GM23338 (cell line): ENCODE results near the gene APOBEC3F. TPM values are rescaled to one million over a fixed set of nuclear protein-coding genes. Genes with fewer than 3 reads are reported as not detected.

Experiments
- ATAC-seq: fragments of 200-7000 bp; cut with Tn5 transposase; 3 replicates; pipeline ENCODE4 v1.9.1; 2020
- DNase-seq: peaks from one replicate; pipeline ENCODE4 v3.0.0-alpha.2; 2015; ENCODE audit warnings: low spot score
- H2AFZ ChIP-seq: fragments of 200-600 bp; sonication (generic); 2 replicates; pipeline ENCODE4 v1.8.0; 2016; ENCODE audit warnings: antibody characterized with exemption, mild to moderate bottlenecking, moderate library complexity
- H3F3A ChIP-seq: fragments of 200-600 bp; sonication (generic); replicated peaks from 2 replicates; pipeline ENCODE4 v1.8.0; 2017; ENCODE audit warnings: antibody characterized with exemption, mixed run types, low read depth
- H3K27ac ChIP-seq: fragments of 200-600 bp; sonication (generic); 2 replicates; pipeline ENCODE4 v1.6.1; 2016; ENCODE audit warnings: low read depth
- H3K27me3 ChIP-seq: fragments of 200-600 bp; sonication (generic); 2 replicates; pipeline ENCODE4 v1.8.0; 2016; ENCODE audit warnings: mild to moderate bottlenecking, mixed run types, moderate library complexity; ENCODE audit not compliant: insufficient read depth
- H3K36me3 ChIP-seq: fragments of 200-600 bp; sonication (generic); 2 replicates; pipeline ENCODE4 v1.8.0; 2016; ENCODE audit warnings: mild to moderate bottlenecking; ENCODE audit not compliant: insufficient read depth
- H3K4me1 ChIP-seq: fragments of 200-600 bp; sonication (generic); 2 replicates; pipeline ENCODE4 v1.8.0; 2016; ENCODE audit warnings: mild to moderate bottlenecking, moderate library complexity; ENCODE audit not compliant: insufficient read depth
- H3K4me2 ChIP-seq: fragments of 200-600 bp; sonication (generic); 2 replicates; pipeline ENCODE4 v1.7.1; 2017; ENCODE audit warnings: mixed run types
- H3K4me3 ChIP-seq: fragments of 200-600 bp; sonication (generic); 2 replicates; pipeline ENCODE4 v1.6.1; 2016; ENCODE audit warnings: mixed run types
- H3K79me2 ChIP-seq: fragments of 200-600 bp; sonication (generic); replicated peaks from 2 replicates; pipeline ENCODE4 v1.8.0; 2017; ENCODE audit warnings: mild to moderate bottlenecking; ENCODE audit not compliant: insufficient read depth
- H3K9me2 ChIP-seq: fragments of 200-600 bp; sonication (generic); 2 replicates; pipeline ENCODE4 v1.8.0; 2017; ENCODE audit not compliant: insufficient read depth
- H4K20me1 ChIP-seq: fragments of 200-600 bp; sonication (generic); replicated peaks from 2 replicates; pipeline ENCODE4 v1.8.0; 2017; ENCODE audit warnings: mild to moderate bottlenecking; ENCODE audit not compliant: insufficient read depth
- H3K27ac Mint-ChIP-seq: 2 replicates; pipeline ENCODE4 v1.8.0; 2020; ENCODE audit warnings: inconsistent platforms, mild to moderate bottlenecking, moderate library complexity, mixed read lengths
- H3K27me3 Mint-ChIP-seq: 3 replicates; pipeline ENCODE4 v1.8.0; 2022; ENCODE audit warnings: low read depth, mild to moderate bottlenecking, moderate library complexity, mixed read lengths, inconsistent platforms; ENCODE audit not compliant: insufficient read depth, poor library complexity
- H3K36me3 Mint-ChIP-seq: 3 replicates; pipeline ENCODE4 v1.8.0; 2021; ENCODE audit warnings: low read depth, mild to moderate bottlenecking, inconsistent platforms, moderate library complexity, mixed read lengths
- H3K4me1 Mint-ChIP-seq: 3 replicates; pipeline ENCODE4 v1.8.0; 2020; ENCODE audit warnings: mild to moderate bottlenecking, inconsistent platforms, mixed read lengths
- H3K4me3 Mint-ChIP-seq: 3 replicates; pipeline ENCODE4 v1.8.0; 2021; ENCODE audit warnings: moderate library complexity, mild to moderate bottlenecking, inconsistent platforms, mixed read lengths
- H3K9me3 Mint-ChIP-seq: 3 replicates; pipeline ENCODE4 v1.8.0; 2020; ENCODE audit warnings: moderate library complexity, mild to moderate bottlenecking, inconsistent platforms, mixed read lengths
- CREB1 ChIP-seq: fragments of 250-450 bp; sonication (Bioruptor Pico); IDR thresholded peaks from 2 replicates; pipeline ENCODE4 v1.5.0; 2020; ENCODE audit warnings: low read depth, mild to moderate bottlenecking, moderate library complexity
- EZH2 ChIP-seq: fragments of 200-600 bp; sonication (generic); IDR thresholded peaks from one replicate; pipeline ENCODE4 v1.8.0; 2017; ENCODE audit warnings: antibody characterized with exemption, mild to moderate bottlenecking, low read depth; ENCODE audit not compliant: unreplicated experiment
- EZH2phosphoT487 ChIP-seq: fragments of 200-600 bp; sonication (generic); IDR thresholded peaks from one replicate; pipeline ENCODE4 v1.8.1; 2018; ENCODE audit warnings: antibody characterized with exemption; ENCODE audit not compliant: unreplicated experiment
- JUNB ChIP-seq: IDR thresholded peaks from one replicate; pipeline ENCODE4 v1.6.1; 2016; ENCODE audit warnings: antibody characterized with exemption; ENCODE audit not compliant: unreplicated experiment
- NANOG ChIP-seq: IDR thresholded peaks from 2 replicates; pipeline ENCODE4 v1.6.1; 2016; ENCODE audit warnings: antibody characterized with exemption, borderline replicate concordance
- POLR2AphosphoS5 ChIP-seq: IDR thresholded peaks from 2 replicates; pipeline ENCODE4 v1.6.1; 2016; ENCODE audit warnings: antibody characterized with exemption, low read depth
- STAT1 ChIP-seq: IDR thresholded peaks from one replicate; pipeline ENCODE4 v1.6.1; 2016; ENCODE audit warnings: antibody characterized with exemption; ENCODE audit not compliant: unreplicated experiment
- ZNF114 ChIP-seq: fragments of 250-450 bp; sonication (Bioruptor Pico); IDR thresholded peaks from 2 replicates; pipeline ENCODE4 v1.5.0; 2020; ENCODE audit warnings: mild to moderate bottlenecking, moderate library complexity
- polyA plus RNA-seq: library from polyadenylated mRNA; unstranded; fragments of >200 nt; fragmentation: Nextera tagmentation; extraction: Ambion mirVana; gene quantifications from 2 replicates; pipeline ENCODE4 v1.2.1, GENCODE V29; 2016
- total RNA-seq: library from RNA; depleted of rRNA; stranded (reverse); fragments of >200 nt; shearing (Covaris generic); gene quantifications from 2 replicates; pipeline ENCODE4 v1.2.3, GENCODE V29; 2014
- TF ChIP-seq, protein P1 (sequence below): IDR thresholded peaks from one replicate; pipeline ENCODE4 v1.6.1; 2018; ENCODE audit warnings: antibody characterized with exemption; ENCODE audit not compliant: unreplicated experiment
- TF ChIP-seq, protein P2 (sequence below), 2 experiments: fragments of 200-600 bp in 1 of 2; sonication (generic) in 1 of 2; conservative IDR thresholded peaks; 2 replicates each; pipeline versions ENCODE4 v1.5.1 to v1.6.1; 2016 to 2017; ENCODE audit warnings: antibody characterized with exemption in 2 of 2, low read depth in 2 of 2, mild to moderate bottlenecking in 2 of 2, moderate library complexity in 1 of 2
- TF ChIP-seq, protein P3 (sequence below): fragments of 250-450 bp; sonication (Bioruptor Pico); IDR thresholded peaks from 2 replicates; pipeline ENCODE4 v1.5.0; 2020; ENCODE audit warnings: mild to moderate bottlenecking, moderate library complexity
- TF ChIP-seq, protein P4 (sequence below): IDR thresholded peaks from 2 replicates; pipeline ENCODE4 v1.6.1; 2016; ENCODE audit warnings: antibody characterized with exemption

APOBEC3F gene
- total and polyA plus RNA-seq, 2 experiments from 2014 or later = 3.4 TPM

DNA sequence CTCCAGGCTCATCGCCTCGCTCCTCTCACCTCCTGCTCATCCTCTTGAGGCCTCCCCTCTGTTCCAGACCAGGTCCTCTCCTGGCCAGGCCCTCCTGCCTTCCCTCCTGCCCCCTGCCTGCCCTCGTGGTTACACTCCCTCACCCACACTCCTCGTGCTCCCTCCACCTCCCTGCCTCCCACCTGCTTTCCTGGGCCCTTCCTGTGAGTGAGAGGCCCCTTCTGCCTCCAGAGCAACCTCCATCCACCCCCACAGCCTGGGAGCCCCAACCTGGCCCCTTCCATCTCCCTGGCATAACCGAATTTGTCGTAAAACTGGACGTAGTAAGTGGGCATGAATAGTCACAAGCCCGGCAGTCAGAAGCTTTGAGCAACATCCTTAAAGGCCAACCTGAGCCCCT lies 40.9 kb downstream of the APOBEC3F start (continued):
- TF ChIP-seq, protein P1, sequence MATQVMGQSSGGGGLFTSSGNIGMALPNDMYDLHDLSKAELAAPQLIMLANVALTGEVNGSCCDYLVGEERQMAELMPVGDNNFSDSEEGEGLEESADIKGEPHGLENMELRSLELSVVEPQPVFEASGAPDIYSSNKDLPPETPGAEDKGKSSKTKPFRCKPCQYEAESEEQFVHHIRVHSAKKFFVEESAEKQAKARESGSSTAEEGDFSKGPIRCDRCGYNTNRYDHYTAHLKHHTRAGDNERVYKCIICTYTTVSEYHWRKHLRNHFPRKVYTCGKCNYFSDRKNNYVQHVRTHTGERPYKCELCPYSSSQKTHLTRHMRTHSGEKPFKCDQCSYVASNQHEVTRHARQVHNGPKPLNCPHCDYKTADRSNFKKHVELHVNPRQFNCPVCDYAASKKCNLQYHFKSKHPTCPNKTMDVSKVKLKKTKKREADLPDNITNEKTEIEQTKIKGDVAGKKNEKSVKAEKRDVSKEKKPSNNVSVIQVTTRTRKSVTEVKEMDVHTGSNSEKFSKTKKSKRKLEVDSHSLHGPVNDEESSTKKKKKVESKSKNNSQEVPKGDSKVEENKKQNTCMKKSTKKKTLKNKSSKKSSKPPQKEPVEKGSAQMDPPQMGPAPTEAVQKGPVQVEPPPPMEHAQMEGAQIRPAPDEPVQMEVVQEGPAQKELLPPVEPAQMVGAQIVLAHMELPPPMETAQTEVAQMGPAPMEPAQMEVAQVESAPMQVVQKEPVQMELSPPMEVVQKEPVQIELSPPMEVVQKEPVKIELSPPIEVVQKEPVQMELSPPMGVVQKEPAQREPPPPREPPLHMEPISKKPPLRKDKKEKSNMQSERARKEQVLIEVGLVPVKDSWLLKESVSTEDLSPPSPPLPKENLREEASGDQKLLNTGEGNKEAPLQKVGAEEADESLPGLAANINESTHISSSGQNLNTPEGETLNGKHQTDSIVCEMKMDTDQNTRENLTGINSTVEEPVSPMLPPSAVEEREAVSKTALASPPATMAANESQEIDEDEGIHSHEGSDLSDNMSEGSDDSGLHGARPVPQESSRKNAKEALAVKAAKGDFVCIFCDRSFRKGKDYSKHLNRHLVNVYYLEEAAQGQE = no peak
- TF ChIP-seq, protein P2, sequence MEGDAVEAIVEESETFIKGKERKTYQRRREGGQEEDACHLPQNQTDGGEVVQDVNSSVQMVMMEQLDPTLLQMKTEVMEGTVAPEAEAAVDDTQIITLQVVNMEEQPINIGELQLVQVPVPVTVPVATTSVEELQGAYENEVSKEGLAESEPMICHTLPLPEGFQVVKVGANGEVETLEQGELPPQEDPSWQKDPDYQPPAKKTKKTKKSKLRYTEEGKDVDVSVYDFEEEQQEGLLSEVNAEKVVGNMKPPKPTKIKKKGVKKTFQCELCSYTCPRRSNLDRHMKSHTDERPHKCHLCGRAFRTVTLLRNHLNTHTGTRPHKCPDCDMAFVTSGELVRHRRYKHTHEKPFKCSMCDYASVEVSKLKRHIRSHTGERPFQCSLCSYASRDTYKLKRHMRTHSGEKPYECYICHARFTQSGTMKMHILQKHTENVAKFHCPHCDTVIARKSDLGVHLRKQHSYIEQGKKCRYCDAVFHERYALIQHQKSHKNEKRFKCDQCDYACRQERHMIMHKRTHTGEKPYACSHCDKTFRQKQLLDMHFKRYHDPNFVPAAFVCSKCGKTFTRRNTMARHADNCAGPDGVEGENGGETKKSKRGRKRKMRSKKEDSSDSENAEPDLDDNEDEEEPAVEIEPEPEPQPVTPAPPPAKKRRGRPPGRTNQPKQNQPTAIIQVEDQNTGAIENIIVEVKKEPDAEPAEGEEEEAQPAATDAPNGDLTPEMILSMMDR (conservative IDR thresholded peaks at IDR 0.05; ENCODE audit: low read depth in 2 of 2) = no peak
- TF ChIP-seq NANOG (no peak), CREB1 (CRISPR knock-in tag) (no peak), ZNF114 (no peak), JUNB (no peak), EZH2 (no peak)

DNA sequence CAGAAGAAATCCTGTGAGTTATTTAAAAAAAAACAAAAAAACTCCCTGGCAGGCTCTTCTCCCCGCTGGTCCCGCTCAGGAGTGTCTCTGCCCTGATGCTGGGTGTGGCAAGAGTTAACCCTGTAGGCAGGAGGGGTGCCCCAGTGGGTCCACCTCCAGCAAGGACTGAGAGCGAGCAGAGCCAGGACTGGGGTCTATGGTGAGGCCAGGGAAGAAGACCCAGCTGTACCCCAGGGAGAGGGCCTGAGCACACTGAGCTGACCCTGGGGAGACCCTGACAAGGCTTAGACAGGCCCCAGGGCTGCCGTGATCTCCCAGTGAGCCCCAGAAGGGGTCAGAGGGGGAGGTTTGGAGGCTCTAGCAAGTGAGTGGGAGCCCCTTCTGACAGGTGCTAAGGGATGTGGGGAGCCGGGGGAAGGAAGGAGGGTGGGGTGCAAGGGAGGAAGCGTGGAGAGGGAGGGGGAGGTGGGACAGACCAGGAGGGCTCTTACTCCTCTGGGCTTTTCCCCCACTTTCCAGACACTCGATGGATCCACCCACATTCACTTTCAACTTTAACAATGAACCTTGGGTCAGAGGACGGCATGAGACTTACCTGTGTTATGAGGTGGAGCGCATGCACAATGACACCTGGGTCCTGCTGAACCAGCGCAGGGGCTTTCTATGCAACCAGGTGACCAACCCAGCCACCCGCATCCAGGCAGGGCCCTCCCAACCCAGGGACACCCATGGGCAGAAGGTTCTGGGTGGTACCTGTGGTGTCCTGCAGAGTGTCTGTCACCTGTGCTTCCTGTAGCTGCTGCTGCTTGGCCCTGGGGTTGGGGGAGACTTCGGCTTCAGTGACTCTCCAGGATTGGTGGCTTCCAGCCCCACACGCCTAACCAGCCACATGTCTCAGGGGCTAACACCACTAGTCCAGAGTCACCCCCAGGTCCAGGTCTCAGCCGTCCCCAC lies 42.8 kb downstream of the APOBEC3F start:
- H3K36me3 ChIP-seq = no peaks in the 10 kb centered on the region
- no peaks in the 10 kb centered on the region for H3K27me3 ChIP-seq
- peaks cover 5% of the 10 kb centered on the region for H3K4me1 ChIP-seq
- no peak overlapping the region for H3K4me3 ChIP-seq
- no peaks in the 10 kb centered on the region for H3K79me2 ChIP-seq
- H3K27ac ChIP-seq = no peak overlapping the region
- Mint-ChIP-seq H3K27me3 (peaks cover 10% of the 10 kb centered on the region), H3K4me1 (peaks cover 22% of the 10 kb centered on the region), H3K4me3 (no peak overlapping the region), H3K9me3 (no peaks in the 10 kb centered on the region), H3K27ac (no peak overlapping the region), H3K36me3 (no peaks in the 10 kb centered on the region)
- DNase-seq = no peak
- no peak overlapping the region for H3K4me2 ChIP-seq
- no peaks in the 10 kb centered on the region for H4K20me1 ChIP-seq
- no peak overlapping the region for H2AFZ ChIP-seq
- no peaks in the 10 kb centered on the region for H3K9me2 ChIP-seq
- no peak for ATAC-seq
- H3F3A ChIP-seq = 0 out of 2 replicates have a peak, but pooled peaks cover under 1% of the 10 kb centered on the region
- TF ChIP-seq STAT1 = no peak
- no peak for TF ChIP-seq JUNB
- TF ChIP-seq EZH2phosphoT487 = no peak
- no peak for TF ChIP-seq ZNF114
- TF ChIP-seq, protein P3, sequence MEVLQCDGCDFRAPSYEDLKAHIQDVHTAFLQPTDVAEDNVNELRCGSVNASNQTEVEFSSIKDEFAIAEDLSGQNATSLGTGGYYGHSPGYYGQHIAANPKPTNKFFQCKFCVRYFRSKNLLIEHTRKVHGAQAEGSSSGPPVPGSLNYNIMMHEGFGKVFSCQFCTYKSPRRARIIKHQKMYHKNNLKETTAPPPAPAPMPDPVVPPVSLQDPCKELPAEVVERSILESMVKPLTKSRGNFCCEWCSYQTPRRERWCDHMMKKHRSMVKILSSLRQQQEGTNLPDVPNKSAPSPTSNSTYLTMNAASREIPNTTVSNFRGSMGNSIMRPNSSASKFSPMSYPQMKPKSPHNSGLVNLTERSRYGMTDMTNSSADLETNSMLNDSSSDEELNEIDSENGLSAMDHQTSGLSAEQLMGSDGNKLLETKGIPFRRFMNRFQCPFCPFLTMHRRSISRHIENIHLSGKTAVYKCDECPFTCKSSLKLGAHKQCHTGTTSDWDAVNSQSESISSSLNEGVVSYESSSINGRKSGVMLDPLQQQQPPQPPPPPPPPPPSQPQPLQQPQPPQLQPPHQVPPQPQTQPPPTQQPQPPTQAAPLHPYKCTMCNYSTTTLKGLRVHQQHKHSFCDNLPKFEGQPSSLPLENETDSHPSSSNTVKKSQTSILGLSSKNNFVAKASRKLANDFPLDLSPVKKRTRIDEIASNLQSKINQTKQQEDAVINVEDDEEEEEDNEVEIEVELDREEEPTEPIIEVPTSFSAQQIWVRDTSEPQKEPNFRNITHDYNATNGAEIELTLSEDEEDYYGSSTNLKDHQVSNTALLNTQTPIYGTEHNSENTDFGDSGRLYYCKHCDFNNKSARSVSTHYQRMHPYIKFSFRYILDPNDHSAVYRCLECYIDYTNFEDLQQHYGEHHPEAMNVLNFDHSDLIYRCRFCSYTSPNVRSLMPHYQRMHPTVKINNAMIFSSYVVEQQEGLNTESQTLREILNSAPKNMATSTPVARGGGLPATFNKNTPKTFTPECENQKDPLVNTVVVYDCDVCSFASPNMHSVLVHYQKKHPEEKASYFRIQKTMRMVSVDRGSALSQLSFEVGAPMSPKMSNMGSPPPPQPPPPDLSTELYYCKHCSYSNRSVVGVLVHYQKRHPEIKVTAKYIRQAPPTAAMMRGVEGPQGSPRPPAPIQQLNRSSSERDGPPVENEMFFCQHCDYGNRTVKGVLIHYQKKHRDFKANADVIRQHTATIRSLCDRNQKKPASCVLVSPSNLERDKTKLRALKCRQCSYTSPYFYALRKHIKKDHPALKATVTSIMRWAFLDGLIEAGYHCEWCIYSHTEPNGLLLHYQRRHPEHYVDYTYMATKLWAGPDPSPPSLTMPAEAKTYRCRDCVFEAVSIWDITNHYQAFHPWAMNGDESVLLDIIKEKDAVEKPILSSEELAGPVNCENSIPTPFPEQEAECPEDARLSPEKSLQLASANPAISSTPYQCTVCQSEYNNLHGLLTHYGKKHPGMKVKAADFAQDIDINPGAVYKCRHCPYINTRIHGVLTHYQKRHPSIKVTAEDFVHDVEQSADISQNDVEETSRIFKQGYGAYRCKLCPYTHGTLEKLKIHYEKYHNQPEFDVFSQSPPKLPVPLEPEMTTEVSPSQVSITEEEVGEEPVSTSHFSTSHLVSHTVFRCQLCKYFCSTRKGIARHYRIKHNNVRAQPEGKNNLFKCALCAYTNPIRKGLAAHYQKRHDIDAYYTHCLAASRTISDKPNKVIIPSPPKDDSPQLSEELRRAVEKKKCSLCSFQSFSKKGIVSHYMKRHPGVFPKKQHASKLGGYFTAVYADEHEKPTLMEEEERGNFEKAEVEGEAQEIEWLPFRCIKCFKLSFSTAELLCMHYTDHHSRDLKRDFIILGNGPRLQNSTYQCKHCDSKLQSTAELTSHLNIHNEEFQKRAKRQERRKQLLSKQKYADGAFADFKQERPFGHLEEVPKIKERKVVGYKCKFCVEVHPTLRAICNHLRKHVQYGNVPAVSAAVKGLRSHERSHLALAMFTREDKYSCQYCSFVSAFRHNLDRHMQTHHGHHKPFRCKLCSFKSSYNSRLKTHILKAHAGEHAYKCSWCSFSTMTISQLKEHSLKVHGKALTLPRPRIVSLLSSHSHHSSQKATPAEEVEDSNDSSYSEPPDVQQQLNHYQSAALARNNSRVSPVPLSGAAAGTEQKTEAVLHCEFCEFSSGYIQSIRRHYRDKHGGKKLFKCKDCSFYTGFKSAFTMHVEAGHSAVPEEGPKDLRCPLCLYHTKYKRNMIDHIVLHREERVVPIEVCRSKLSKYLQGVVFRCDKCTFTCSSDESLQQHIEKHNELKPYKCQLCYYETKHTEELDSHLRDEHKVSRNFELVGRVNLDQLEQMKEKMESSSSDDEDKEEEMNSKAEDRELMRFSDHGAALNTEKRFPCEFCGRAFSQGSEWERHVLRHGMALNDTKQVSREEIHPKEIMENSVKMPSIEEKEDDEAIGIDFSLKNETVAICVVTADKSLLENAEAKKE = no peak
- TF ChIP-seq, protein P4, sequence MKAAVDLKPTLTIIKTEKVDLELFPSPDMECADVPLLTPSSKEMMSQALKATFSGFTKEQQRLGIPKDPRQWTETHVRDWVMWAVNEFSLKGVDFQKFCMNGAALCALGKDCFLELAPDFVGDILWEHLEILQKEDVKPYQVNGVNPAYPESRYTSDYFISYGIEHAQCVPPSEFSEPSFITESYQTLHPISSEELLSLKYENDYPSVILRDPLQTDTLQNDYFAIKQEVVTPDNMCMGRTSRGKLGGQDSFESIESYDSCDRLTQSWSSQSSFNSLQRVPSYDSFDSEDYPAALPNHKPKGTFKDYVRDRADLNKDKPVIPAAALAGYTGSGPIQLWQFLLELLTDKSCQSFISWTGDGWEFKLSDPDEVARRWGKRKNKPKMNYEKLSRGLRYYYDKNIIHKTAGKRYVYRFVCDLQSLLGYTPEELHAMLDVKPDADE = no peak
- TF ChIP-seq POLR2AphosphoS5 = no peak
